DND-41 (cell line): Measurements from ENCODE around the gene EVA1C.

Experiments
- ATAC-seq: fragments of 200-7000 bp; cut with Tn5 transposase; 3 replicates; pipeline ENCODE4 v1.9.1; 2021; ENCODE audit warnings: low read depth; ENCODE audit not compliant: insufficient read depth
- DNase-seq: peaks from one replicate; pipeline ENCODE4 v3.0.0-alpha.2; 2020
- H2AFZ ChIP-seq: 2 replicates; pipeline ENCODE4 v1.6.0; 2012; ENCODE audit warnings: low read depth, low read length
- H3K27ac ChIP-seq: 2 replicates; pipeline ENCODE4 v1.5.1; 2012; ENCODE audit warnings: low read length, inconsistent platforms
- H3K27me3 ChIP-seq: fragments of 200-600 bp; sonication (generic); 2 replicates; pipeline ENCODE4 v1.6.0; 2012; ENCODE audit warnings: low read length, mild to moderate bottlenecking, inconsistent platforms; ENCODE audit not compliant: insufficient read depth, poor library complexity
- H3K36me3 ChIP-seq: 2 replicates; pipeline ENCODE4 v1.5.1; 2012; ENCODE audit warnings: low read length, inconsistent platforms; ENCODE audit not compliant: insufficient read depth
- H3K4me1 ChIP-seq: 2 replicates; pipeline ENCODE4 v1.5.1; 2012; ENCODE audit warnings: mild to moderate bottlenecking, low read length; ENCODE audit not compliant: insufficient read depth
- H3K4me2 ChIP-seq: 2 replicates; pipeline ENCODE4 v1.6.0; 2012; ENCODE audit warnings: mild to moderate bottlenecking, moderate library complexity, low read length, inconsistent platforms; ENCODE audit not compliant: insufficient read depth
- H3K4me3 ChIP-seq, 2 experiments: fragments of 200-600 bp in 1 of 2; shearing (Covaris generic) in 1 of 2; 2 replicates each; pipeline ENCODE4 v1.5.1; 2012 to 2016; ENCODE audit warnings: inconsistent platforms in 2 of 2, low read length in 2 of 2, mild to moderate bottlenecking in 2 of 2, low read depth in 1 of 2, moderate library complexity in 1 of 2
- H3K79me2 ChIP-seq: 2 replicates; pipeline ENCODE4 v1.6.0; 2012; ENCODE audit warnings: low read length, inconsistent platforms; ENCODE audit not compliant: insufficient read depth
- H3K9ac ChIP-seq: 2 replicates; pipeline ENCODE4 v1.6.0; 2012; ENCODE audit warnings: low read depth, mild to moderate bottlenecking, inconsistent platforms, low read length, moderate library complexity
- H3K9me3 ChIP-seq: 2 replicates; pipeline ENCODE4 v1.5.1; 2012; ENCODE audit warnings: low read length, moderate library complexity, mild to moderate bottlenecking, inconsistent platforms; ENCODE audit not compliant: insufficient read depth, severe bottlenecking
- H4K20me1 ChIP-seq: 2 replicates; pipeline ENCODE4 v1.6.0; 2012; ENCODE audit warnings: low read length; ENCODE audit not compliant: insufficient read depth
- CTCF ChIP-seq: IDR thresholded peaks from 2 replicates; pipeline ENCODE4 v1.5.1; 2012; ENCODE audit warnings: borderline replicate concordance, low read length, moderate library complexity, mild to moderate bottlenecking; ENCODE audit not compliant: poor library complexity, severe bottlenecking; ENCODE audit errors: extremely low read depth
- EZH2 ChIP-seq: IDR thresholded peaks from 3 replicates; pipeline ENCODE4 v1.6.1; 2012; ENCODE audit warnings: borderline replicate concordance, low read depth, mild to moderate bottlenecking, moderate library complexity, low read length, inconsistent platforms; ENCODE audit not compliant: severe bottlenecking

Gene EVA1C

GRCh38 chr21:32377506-32377905 lies 35.0 kb upstream of the EVA1C start:
- no peak overlapping the region for H3K4me3 ChIP-seq
- H4K20me1 ChIP-seq = peaks cover 6% of the 10 kb centered on the region; the same call in 1 of the 2 replicates
- no peak overlapping the region for H3K4me2 ChIP-seq
- H3K4me1 ChIP-seq = no peaks in the 10 kb centered on the region
- peaks cover 76% of the 10 kb centered on the region for H3K36me3 ChIP-seq
- no peaks in the 10 kb centered on the region for H3K27me3 ChIP-seq
- DNase-seq (no peak), ATAC-seq (no peak)
- H2AFZ ChIP-seq = no peak overlapping the region
- no peak overlapping the region for H3K9ac ChIP-seq
- no peak for TF ChIP-seq EZH2
- no peak for TF ChIP-seq CTCF
- H3K27ac ChIP-seq = no peak overlapping the region
- no peaks in the 10 kb centered on the region for H3K9me3 ChIP-seq
- no peaks in the 10 kb centered on the region; the same call in 1 of the 2 replicates for H3K79me2 ChIP-seq

DNA sequence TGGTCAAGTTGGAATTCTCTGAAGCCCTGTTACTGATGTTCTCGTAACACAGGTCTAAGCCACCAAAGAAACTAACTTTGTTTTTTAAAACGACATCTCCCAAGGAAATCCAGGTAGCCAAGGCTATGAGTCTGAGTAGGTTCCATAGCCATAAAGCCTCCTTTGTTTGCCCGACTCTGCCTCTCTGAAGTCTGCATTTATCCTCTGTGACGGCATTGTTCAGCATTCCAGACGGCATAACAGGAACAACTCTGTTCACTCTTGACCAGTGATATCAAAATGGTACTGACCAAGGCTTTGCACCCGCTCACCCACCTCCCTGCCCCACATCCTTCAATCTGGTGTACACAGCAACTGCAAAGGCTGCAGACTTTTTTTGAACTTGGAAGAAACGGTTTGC lies 34.5 kb upstream of the EVA1C start:
- DNase-seq (no peak), ATAC-seq (no peak)
- H3K27me3 ChIP-seq = no peaks in the 10 kb centered on the region
- H3K9ac ChIP-seq = no peak overlapping the region
- H3K79me2 ChIP-seq = no peaks in the 10 kb centered on the region; the same call in 1 of the 2 replicates
- no peaks in the 10 kb centered on the region for H3K9me3 ChIP-seq
- H3K4me1 ChIP-seq = no peaks in the 10 kb centered on the region
- no peak overlapping the region for H3K27ac ChIP-seq
- H4K20me1 ChIP-seq = peaks cover 6% of the 10 kb centered on the region; the same call in 1 of the 2 replicates
- no peak overlapping the region for H2AFZ ChIP-seq
- H3K4me3 ChIP-seq = no peak overlapping the region
- no peak overlapping the region for H3K4me2 ChIP-seq
- TF ChIP-seq EZH2 (no peak), CTCF (no peak)
- H3K36me3 ChIP-seq = peaks cover 78% of the 10 kb centered on the region

- DNase-seq (no peak), ATAC-seq (no peak)
- no peaks in the 10 kb centered on the region for H3K27me3 ChIP-seq
- H3K4me3 ChIP-seq = no peak overlapping the region
- H2AFZ ChIP-seq = no peak overlapping the region
- H3K9ac ChIP-seq = no peak overlapping the region
- peaks cover 7% of the 10 kb centered on the region; the same call in 1 of the 2 replicates for H4K20me1 ChIP-seq
- no peak overlapping the region for H3K4me2 ChIP-seq
- H3K79me2 ChIP-seq = peaks cover under 1% of the 10 kb centered on the region; the same call in 1 of the 2 replicates
- H3K27ac ChIP-seq = no peak overlapping the region
- peaks cover 81% of the 10 kb centered on the region for H3K36me3 ChIP-seq
- TF ChIP-seq CTCF (no peak), EZH2 (no peak)
- H3K4me1 ChIP-seq = no peaks in the 10 kb centered on the region
- H3K9me3 ChIP-seq = no peaks in the 10 kb centered on the region
These were observed 33.5 kb upstream of the EVA1C start for GRCh38 chr21:32378956-32379355.

DNA sequence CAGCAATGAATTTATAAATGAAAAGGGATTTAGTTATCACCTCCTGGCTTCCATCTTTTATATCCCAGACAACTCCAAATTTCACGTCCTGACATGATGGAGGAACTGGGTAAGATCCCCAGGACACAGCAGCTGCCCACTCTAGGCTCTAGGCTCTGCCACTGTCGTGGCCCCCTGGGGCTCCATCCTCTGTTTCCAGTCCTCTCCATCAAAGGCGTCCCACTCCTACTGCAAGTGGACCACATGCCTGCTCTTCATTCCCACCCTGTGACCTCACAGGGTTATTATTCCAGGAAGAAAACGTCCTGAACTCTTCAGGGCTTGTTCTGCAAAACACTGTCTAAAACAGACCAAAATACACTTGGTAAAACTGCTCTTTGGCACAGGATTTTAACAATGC lies 31.6 kb upstream of the EVA1C start:
- Histone ChIP-seq H3K9me3 (no peaks in the 10 kb centered on the region), H3K79me2 (peaks cover 13% of the 10 kb centered on the region; the same call in 1 of the 2 replicates), H3K4me2 (no peak overlapping the region), H3K9ac (no peak overlapping the region), H3K27me3 (no peaks in the 10 kb centered on the region), H3K4me1 (no peaks in the 10 kb centered on the region), H2AFZ (no peak overlapping the region), H3K36me3 (peaks cover 83% of the 10 kb centered on the region), H3K4me3 (no peak overlapping the region), H4K20me1 (peaks cover 19% of the 10 kb centered on the region; the same call in 1 of the 2 replicates), H3K27ac (no peak overlapping the region)
- ATAC-seq (no peak), DNase-seq (no peak)
- TF ChIP-seq CTCF (no peak), EZH2 (no peak)
